ENCODE results near the gene STRAP.
"Not testable (repeated sequence)": the region's sequence is repeated elsewhere in the genome, so short reads cannot be mapped to it uniquely, and the experiment has no call there.

STRAP gene

GRCh38 chr12:15874556-15875145 lies 7.5 kb upstream of the STRAP start:
- not testable (repeated sequence) for DNase-seq

GRCh38 chr12:15875863-15876262 lies 6.3 kb upstream of the STRAP start:
- no peak for DNase-seq

GRCh38 chr12:15879413-15879812 lies 2.8 kb upstream of the STRAP start:
- no peak for DNase-seq

GRCh38 chr12:15880721-15881120 lies 1.5 kb upstream of the STRAP start:
- DNase-seq = no peak

- DNase-seq = no peak
Measured at GRCh38 chr12:15883536-15883935, 1.3 kb downstream of the STRAP start.

GRCh38 chr12:15886372-15887042 lies 4.3 kb downstream of the STRAP start:
- no peak for DNase-seq

GRCh38 chr12:15887043-15887817 lies 5.0 kb downstream of the STRAP start:
- no peak for DNase-seq

- no peak for DNase-seq
Measured at GRCh38 chr12:15892645-15893259, 10.6 kb downstream of the STRAP start.

GRCh38 chr12:15893260-15893659 lies 11.1 kb downstream of the STRAP start:
- no peak for DNase-seq

GRCh38 chr12:15896867-15897266 lies 14.7 kb downstream of the STRAP start:
- DNase-seq = no peak

- no peak for DNase-seq
Measured at GRCh38 chr12:15897433-15897832, 15.2 kb downstream of the STRAP start.

- DNase-seq = no peak
Measured at GRCh38 chr12:15899282-15899870, 17.2 kb downstream of the STRAP start.

GRCh38 chr12:15904378-15904920 lies 22.3 kb downstream of the STRAP start:
- DNase-seq = no peak

- DNase-seq = no peak
Measured at GRCh38 chr12:15910468-15910863, 28.3 kb downstream of the STRAP start.

GRCh38 chr12:15910864-15911721 lies 28.9 kb downstream of the STRAP start, which contains the start of gene DERA:
Gene DERA, plus strand, starts transcription at chr12:15911332. Its CDS starts 52 bp downstream, at chr12:15911384.
- peak; percentile 71 for DNase-seq

- DNase-seq = not testable (repeated sequence)
Measured at GRCh38 chr12:15911931-15912330, 29.7 kb downstream of the STRAP start.

- not testable (repeated sequence) for DNase-seq
Measured at GRCh38 chr12:15914131-15914530, 31.9 kb downstream of the STRAP start.

GRCh38 chr12:15918066-15918465 lies 35.9 kb downstream of the STRAP start:
- DNase-seq = no peak

- no peak for DNase-seq
Measured at GRCh38 chr12:15919418-15919817, 37.2 kb downstream of the STRAP start.

GRCh38 chr12:15924956-15925355 lies 42.8 kb downstream of the STRAP start:
- DNase-seq = no peak

- peak; percentile 26 for DNase-seq
Measured at GRCh38 chr12:15928346-15928745, 46.2 kb downstream of the STRAP start.

Data from T1000 (cell line).